Stromal cell of bone marrow (primary cell): ENCODE measurements around the gene TBK1.

Source experiments
- DNase-seq: peaks from one replicate; pipeline ENCODE4 v3.0.0-alpha.2; 2012; ENCODE audit warnings: low read depth

Gene TBK1

GRCh38 chr12:64451687-64452558, at the start of gene TBK1:
TSS of gene TBK1 (plus strand) at chr12:64452120. CDS start at chr12:64455871, 3,751 bp downstream.
- DNase-seq, result peak; percentile 70

GRCh38 chr12:64402181-64402580, 49.7 kb upstream of the TBK1 start:
- no peak for DNase-seq

GRCh38 chr12:64403707-64404469, 48.0 kb upstream of the TBK1 start, which contains the start of gene XPOT:
TSS of gene XPOT (plus strand) at chr12:64404392. CDS start at chr12:64410036, 5,644 bp downstream.
- peak; percentile 94 for DNase-seq

- DNase-seq, result no peak
Observed at GRCh38 chr12:64404470-64405256, 47.3 kb upstream of the TBK1 start.

- DNase-seq, result no peak
Observed at GRCh38 chr12:64407342-64408223, 44.3 kb upstream of the TBK1 start.

GRCh38 chr12:64411427-64411826, 40.5 kb upstream of the TBK1 start:
- DNase-seq, result no peak

GRCh38 chr12:64412459-64412858, 39.5 kb upstream of the TBK1 start:
- DNase-seq, result no peak

GRCh38 chr12:64413884-64414283, 38.0 kb upstream of the TBK1 start:
- no peak for DNase-seq

GRCh38 chr12:64418209-64418608, 33.7 kb upstream of the TBK1 start:
- DNase-seq, result no peak

- DNase-seq, result no peak
Observed at GRCh38 chr12:64419696-64420095, 32.2 kb upstream of the TBK1 start.

GRCh38 chr12:64427988-64428387, 23.9 kb upstream of the TBK1 start:
- DNase-seq, result no peak

GRCh38 chr12:64428956-64429355, 23.0 kb upstream of the TBK1 start:
- no peak for DNase-seq

GRCh38 chr12:64430886-64431285, 21.0 kb upstream of the TBK1 start:
- no peak for DNase-seq

- no peak for DNase-seq
Observed at GRCh38 chr12:64431791-64432190, 20.1 kb upstream of the TBK1 start.

GRCh38 chr12:64433915-64434314, 18.0 kb upstream of the TBK1 start:
- DNase-seq, result no peak

- DNase-seq, result no peak
Observed at GRCh38 chr12:64440100-64440499, 11.8 kb upstream of the TBK1 start.

GRCh38 chr12:64445490-64445889, 6.4 kb upstream of the TBK1 start:
- no peak for DNase-seq

- DNase-seq, result no peak
Observed at GRCh38 chr12:64446295-64446694, 5.6 kb upstream of the TBK1 start.

GRCh38 chr12:64450057-64450640, 1.8 kb upstream of the TBK1 start:
- no peak for DNase-seq

GRCh38 chr12:64450711-64451486, 1.0 kb upstream of the TBK1 start:
- DNase-seq, result no peak
